AG09319 (cell line): ENCODE results near the gene SETMAR.
A peak's percentile ranks its signal among the peaks of the same experiment; 100 is the strongest.
"Not testable (repeated sequence)": the region's sequence is repeated elsewhere in the genome, so short reads cannot be mapped to it uniquely, and the experiment has no call there.

Experiments
- DNase-seq: peaks from one replicate; pipeline ENCODE4 v3.0.0-alpha.2; 2010; ENCODE audit warnings: low read depth; ENCODE audit errors: extremely low read depth
- TF ChIP-seq, protein P1 (sequence below): IDR thresholded peaks from 2 replicates; pipeline ENCODE4 v1.5.1; 2011; ENCODE audit warnings: low read depth, mild to moderate bottlenecking, inconsistent platforms, low read length, moderate library complexity

SETMAR gene

DNA sequence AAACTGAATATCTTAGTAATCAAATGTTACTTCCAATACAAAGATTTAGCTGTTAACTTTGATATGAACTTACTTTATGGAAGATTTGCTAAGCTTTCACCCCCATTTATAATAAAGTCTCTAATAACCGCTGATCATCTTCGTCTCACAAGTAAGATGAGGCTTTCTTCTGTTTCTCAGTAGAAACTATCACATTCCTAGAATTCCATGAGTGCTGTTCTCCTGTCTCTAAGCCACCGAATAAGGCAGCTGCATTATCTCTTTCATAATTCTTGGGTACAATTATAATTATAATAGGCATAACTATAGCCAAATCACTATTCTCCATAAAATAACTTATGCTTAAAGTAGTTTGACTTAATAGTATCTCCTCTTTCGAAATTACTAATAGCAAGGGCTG lies 18.3 kb upstream of the SETMAR start:
- DNase-seq = no peak
- TF ChIP-seq, protein P1, sequence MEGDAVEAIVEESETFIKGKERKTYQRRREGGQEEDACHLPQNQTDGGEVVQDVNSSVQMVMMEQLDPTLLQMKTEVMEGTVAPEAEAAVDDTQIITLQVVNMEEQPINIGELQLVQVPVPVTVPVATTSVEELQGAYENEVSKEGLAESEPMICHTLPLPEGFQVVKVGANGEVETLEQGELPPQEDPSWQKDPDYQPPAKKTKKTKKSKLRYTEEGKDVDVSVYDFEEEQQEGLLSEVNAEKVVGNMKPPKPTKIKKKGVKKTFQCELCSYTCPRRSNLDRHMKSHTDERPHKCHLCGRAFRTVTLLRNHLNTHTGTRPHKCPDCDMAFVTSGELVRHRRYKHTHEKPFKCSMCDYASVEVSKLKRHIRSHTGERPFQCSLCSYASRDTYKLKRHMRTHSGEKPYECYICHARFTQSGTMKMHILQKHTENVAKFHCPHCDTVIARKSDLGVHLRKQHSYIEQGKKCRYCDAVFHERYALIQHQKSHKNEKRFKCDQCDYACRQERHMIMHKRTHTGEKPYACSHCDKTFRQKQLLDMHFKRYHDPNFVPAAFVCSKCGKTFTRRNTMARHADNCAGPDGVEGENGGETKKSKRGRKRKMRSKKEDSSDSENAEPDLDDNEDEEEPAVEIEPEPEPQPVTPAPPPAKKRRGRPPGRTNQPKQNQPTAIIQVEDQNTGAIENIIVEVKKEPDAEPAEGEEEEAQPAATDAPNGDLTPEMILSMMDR = no peak

DNA sequence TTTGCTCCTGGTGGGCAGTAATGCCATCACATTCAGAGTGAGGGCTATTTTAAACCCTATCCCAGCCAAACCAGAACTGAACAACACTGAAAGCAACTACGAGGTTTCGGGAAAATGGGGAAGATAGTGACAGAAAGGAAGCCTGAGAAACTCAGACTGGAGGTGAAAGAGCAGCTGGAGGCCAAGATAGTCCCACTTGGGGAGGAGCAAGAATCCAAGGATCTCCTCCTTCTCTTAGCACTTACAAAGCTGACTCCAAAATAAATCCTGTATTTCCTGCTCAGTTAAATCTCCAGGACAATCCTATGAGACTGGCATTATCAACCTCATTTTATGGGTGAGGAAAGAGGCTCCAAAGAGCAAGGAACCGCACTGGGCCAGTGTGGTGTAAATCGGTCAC lies 14.1 kb upstream of the SETMAR start:
- no peak for DNase-seq
- TF ChIP-seq, protein P1 = no peak

DNA sequence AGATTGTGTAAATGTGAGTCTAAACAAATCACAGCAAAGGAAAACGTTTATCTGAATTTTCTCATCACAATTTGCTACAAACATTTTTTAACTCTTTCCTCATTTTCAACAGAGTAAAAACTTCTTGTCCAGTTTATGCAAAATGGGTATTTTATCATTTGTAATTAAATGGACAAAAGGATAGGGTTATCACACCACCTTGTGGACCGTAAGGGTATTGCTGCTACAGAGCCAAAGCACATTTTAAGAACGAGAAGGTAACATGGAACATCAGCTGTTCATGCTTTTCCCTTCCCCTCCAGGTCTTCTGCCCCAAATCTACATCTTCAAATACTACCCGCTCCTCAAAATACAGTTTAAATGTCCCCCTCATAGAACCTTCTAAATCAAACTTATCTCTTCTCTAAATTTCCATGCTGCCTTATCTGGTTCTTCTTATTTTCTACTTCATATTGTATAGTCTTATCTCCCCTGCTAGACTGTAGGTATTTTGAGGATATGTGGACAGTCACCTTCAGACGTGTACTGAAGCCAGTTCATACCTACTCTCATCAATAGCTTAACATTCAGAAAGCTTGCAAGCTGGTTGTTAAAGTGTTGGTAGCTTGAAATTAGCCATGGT lies 12.8 kb upstream of the SETMAR start:
- DNase-seq = peak; percentile 14
- TF ChIP-seq, protein P1 = peak; percentile 89

DNA sequence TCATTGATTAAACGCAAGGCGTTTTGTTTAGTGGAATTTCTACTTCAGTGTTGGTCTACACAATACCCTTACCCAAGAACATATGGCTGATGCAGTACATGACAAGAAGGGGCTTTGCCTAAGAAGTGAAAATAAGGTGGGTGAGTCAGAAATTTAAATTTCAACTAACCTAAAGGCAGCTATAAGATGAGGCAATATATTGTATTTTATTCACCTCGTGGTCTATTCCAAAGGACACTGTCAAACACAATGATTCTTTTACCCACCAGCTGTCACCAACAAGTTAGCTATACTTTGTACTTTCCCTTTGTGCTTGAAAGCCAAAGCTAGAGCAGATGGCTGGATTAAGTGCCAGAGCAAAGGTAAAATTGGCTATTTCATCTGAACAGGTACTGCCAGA lies 10.9 kb upstream of the SETMAR start:
- TF ChIP-seq, protein P1 = no peak
- no peak for DNase-seq

DNA sequence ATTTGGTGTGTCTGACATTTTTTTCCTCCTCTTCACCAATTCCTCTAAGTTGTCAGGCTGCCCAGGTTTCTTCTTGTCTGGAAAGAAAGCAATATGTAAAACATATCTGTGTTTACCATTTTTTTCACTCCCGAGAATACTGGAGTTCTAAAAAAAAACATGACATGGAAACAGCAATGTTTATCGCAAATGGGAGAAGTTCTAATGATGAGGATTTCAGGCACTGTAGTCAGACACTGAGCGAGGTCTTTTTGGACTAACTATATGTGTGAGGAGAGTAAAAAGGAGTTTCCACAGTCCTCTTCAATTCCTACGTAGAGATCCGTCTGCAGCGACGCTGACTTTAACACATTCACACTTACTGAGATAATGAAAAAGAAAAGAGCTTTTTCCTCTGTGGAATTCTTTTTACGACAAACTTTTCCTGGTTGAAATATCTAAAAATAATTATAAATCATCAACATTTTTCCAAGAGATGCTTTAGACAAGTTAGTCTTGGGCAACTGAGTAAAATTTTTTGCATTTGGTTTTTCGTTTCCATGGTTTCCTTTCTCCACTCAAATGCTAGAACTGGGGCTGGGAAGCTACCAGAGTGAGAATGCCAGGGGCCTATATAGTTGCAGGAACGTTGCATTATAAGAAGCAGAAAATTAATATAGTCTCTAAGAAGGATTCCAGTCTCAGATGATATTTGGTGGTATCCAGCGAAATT lies 8.4 kb upstream of the SETMAR start:
- TF ChIP-seq, protein P1 = no peak
- DNase-seq = no peak

DNA sequence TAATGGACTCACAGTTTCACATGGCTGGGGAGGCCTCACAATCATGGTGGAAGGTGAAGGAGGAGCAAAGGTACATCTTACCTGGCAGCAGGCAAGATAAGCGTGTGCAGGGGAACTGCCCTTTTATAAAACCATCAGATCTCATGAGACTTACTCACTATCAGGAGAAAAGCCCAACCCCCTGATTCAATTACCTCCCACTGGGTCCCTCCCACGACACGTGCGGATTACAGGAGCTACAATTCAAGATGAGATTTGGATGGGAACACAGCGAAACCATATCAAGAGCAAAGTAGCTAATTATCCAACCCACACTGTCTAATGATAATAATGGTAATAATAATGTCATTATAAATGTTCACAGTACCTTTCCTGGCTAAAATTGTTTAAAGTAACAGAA lies 6.7 kb upstream of the SETMAR start:
- DNase-seq = not testable (repeated sequence)

DNA sequence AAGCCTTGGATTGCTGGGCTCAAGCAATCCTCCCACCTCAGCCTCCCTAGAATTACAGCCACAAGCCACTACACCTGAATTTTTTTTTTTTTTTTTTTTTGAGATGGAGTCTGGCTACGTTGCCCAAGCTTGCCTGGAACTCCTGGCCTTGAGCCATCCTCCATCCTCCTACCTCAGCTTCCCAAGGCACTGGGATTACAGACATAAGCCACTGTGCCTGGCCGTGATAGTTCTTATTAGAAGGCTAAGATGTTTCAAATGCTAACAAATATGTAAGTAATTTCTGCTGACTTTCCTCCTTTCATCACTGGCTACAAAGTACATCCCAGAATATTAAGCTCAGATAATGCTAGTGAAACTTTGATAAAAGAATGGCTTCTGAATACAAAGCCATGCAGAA lies 5.7 kb upstream of the SETMAR start:
- DNase-seq = no peak
- TF ChIP-seq, protein P1 = no peak

DNA sequence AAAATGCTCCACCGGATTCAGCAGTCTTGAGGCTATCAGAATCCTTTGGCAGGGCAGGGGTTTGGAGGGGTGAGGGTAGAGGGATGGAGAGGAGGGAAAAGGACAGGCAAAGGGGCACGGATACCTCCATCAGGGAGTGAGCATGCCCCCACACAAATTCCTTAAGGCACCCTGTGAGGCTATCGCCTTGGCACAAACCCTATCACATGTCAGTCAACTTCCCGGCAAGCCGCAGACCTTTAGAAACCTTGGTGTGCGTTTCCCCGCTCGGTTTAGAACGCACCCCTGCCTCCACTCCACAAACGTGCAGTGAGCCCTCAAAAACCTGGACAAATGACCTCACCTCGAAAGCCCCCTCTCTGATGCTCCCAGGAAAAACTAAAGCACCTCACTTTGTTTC lies 422 bp upstream of the SETMAR start:
- no peak for DNase-seq
- TF ChIP-seq, protein P1 = no peak

DNA sequence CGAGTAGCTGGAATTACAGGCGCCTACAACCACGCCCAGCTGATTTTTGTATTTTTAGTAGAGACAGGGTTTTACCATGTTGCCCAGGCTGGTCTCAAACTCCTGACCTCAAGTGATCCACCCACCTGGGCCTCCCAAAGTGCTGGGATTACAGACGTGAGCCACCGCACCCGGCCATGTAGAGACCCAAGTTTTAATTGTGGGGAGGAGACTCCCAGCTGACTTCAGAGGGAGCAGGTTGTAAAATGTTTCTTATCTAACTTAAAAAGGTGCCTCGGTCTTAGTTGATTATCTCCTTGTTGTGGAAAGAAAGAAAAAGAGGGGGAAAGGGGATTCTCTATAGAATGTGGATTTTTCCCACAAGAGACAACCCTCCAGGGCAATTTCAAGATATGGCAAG lies 2.0 kb downstream of the SETMAR start:
- not testable (repeated sequence) for DNase-seq
